LNCAP (cell line): ENCODE measurements around the gene MRPS11.

ENCODE experiments used
- CTCF ChIP-seq: fragments of 450-650 bp; IDR thresholded peaks from 2 replicates; pipeline ENCODE4 v1.5.1; 2017; ENCODE audit warnings: mild to moderate bottlenecking

Gene MRPS11

GRCh38 chr15:88467073-88467934 is at the start of gene MRPS11, which contains the start of gene MRPL46:
Gene MRPS11 (plus strand): TSS chr15:88467708. CDS start chr15:88467718, 10 bp downstream.
Gene MRPL46 (minus strand): TSS chr15:88467388. CDS start chr15:88467377, 11 bp downstream.
- no peak for TF ChIP-seq CTCF

GRCh38 chr15:88419830-88420229 is 47.7 kb upstream of the MRPS11 start:
- no peak for TF ChIP-seq CTCF

GRCh38 chr15:88423331-88423730 is 44.2 kb upstream of the MRPS11 start:
- no peak for TF ChIP-seq CTCF

GRCh38 chr15:88426304-88426703 is 41.2 kb upstream of the MRPS11 start:
- TF ChIP-seq CTCF: no peak

- no peak for TF ChIP-seq CTCF
Measured at GRCh38 chr15:88428053-88428452, 39.5 kb upstream of the MRPS11 start.

GRCh38 chr15:88428805-88429605 is 38.5 kb upstream of the MRPS11 start:
- TF ChIP-seq CTCF: no peak

- no peak for TF ChIP-seq CTCF
Measured at GRCh38 chr15:88430051-88430450, 37.5 kb upstream of the MRPS11 start.
